ENCODE measurements around the gene MIXL1.

MIXL1 gene

GRCh38 chr1:226220473-226221189 is 2.8 kb upstream of the MIXL1 start:
- no peak overlapping the region for H3K4me3 ChIP-seq (replicated peaks; ENCODE audit: insufficient read depth, low read length)
- H3K27ac ChIP-seq (replicated peaks) = no peak overlapping the region
- TF ChIP-seq SPI1 (IDR thresholded peaks at IDR 0.05; ENCODE audit: borderline replicate concordance, low read depth) (no peak), CTCF (IDR thresholded peaks at IDR 0.05; ENCODE audit: insufficient read depth, low read length) (no peak), POLR2AphosphoS5 (IDR thresholded peaks at IDR 0.05; ENCODE audit: low read depth) (no peak), GABPA (IDR thresholded peaks at IDR 0.05; ENCODE audit: low read depth) (no peak)
- TF ChIP-seq, protein P1, sequence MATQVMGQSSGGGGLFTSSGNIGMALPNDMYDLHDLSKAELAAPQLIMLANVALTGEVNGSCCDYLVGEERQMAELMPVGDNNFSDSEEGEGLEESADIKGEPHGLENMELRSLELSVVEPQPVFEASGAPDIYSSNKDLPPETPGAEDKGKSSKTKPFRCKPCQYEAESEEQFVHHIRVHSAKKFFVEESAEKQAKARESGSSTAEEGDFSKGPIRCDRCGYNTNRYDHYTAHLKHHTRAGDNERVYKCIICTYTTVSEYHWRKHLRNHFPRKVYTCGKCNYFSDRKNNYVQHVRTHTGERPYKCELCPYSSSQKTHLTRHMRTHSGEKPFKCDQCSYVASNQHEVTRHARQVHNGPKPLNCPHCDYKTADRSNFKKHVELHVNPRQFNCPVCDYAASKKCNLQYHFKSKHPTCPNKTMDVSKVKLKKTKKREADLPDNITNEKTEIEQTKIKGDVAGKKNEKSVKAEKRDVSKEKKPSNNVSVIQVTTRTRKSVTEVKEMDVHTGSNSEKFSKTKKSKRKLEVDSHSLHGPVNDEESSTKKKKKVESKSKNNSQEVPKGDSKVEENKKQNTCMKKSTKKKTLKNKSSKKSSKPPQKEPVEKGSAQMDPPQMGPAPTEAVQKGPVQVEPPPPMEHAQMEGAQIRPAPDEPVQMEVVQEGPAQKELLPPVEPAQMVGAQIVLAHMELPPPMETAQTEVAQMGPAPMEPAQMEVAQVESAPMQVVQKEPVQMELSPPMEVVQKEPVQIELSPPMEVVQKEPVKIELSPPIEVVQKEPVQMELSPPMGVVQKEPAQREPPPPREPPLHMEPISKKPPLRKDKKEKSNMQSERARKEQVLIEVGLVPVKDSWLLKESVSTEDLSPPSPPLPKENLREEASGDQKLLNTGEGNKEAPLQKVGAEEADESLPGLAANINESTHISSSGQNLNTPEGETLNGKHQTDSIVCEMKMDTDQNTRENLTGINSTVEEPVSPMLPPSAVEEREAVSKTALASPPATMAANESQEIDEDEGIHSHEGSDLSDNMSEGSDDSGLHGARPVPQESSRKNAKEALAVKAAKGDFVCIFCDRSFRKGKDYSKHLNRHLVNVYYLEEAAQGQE (IDR thresholded peaks at IDR 0.05; ENCODE audit: insufficient replicate concordance, low read depth) = no peak
- peaks cover 17% of the 10 kb centered on the region for H3K27me3 ChIP-seq (ENCODE audit: insufficient read depth, poor library complexity, severe bottlenecking)
- no peak for DNase-seq (ENCODE audit: low read depth in 1 of 2, low spot score in 1 of 2)

DNA sequence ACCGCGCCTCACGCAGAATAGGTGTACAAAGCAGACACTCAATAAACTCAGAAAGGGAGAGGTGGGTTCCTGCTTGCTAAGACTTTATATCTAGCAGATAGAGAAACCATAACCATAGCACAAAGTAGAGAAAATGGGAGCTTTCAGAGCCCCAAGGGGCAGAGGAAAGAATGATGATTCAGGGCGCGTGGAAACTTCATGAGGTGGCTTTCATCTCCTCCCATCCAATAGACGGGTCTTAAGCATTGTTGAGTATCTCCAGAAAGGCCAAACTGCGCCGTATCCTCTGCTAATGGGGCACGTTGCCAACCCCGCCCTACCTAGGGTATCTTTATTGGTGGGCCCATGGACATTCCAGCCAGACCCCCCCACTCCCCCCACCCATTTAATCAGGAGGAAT is 778 bp upstream of the MIXL1 start:
- Histone ChIP-seq H3K27ac (replicated peaks) (no peak overlapping the region), H3K4me3 (replicated peaks; ENCODE audit: insufficient read depth, low read length) (no peak overlapping the region), H3K27me3 (ENCODE audit: insufficient read depth, poor library complexity, severe bottlenecking) (peaks cover 17% of the 10 kb centered on the region)

DNA sequence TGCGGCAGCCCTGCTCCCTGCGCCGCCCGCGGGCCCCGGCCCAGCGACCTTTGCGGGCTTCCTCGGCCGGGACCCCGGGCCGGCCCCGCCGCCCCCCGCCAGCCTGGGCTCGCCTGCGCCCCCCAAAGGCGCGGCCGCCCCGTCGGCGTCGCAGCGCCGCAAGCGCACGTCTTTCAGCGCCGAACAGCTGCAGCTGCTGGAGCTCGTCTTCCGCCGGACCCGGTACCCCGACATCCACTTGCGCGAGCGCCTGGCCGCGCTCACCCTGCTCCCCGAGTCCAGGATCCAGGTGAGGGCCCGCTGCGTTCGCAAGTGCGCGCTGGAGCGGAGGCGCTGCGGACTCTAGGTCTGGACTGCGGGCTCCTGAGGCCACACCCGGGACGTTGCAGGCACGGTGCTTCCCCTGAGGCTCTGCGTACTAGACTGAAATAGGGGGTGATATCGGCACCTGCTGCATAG is 351 bp downstream of the MIXL1 start:
- H3K27me3 ChIP-seq (ENCODE audit: insufficient read depth, poor library complexity, severe bottlenecking) = peaks cover 17% of the 10 kb centered on the region
- peak overlapping the region; percentile 40 for H3K4me3 ChIP-seq (replicated peaks; ENCODE audit: insufficient read depth, low read length)
- H3K27ac ChIP-seq (replicated peaks) = no peak overlapping the region
- peak; percentile 3 to 25 for DNase-seq (ENCODE audit: low read depth in 1 of 2, low spot score in 1 of 2)
- TF ChIP-seq, protein P1 (IDR thresholded peaks at IDR 0.05; ENCODE audit: insufficient replicate concordance, low read depth) = no peak
- TF ChIP-seq CTCF (IDR thresholded peaks at IDR 0.05; ENCODE audit: insufficient read depth, low read length) (no peak), SPI1 (IDR thresholded peaks at IDR 0.05; ENCODE audit: borderline replicate concordance, low read depth) (no peak), POLR2AphosphoS5 (IDR thresholded peaks at IDR 0.05; ENCODE audit: low read depth) (no peak)

More for the DNA sequence above, 778 bp upstream of the MIXL1 start:
- no peak for DNase-seq (ENCODE audit: low read depth in 1 of 2, low spot score in 1 of 2)
- TF ChIP-seq GABPA (IDR thresholded peaks at IDR 0.05; ENCODE audit: low read depth) (no peak), POLR2AphosphoS5 (IDR thresholded peaks at IDR 0.05; ENCODE audit: low read depth) (no peak), SPI1 (IDR thresholded peaks at IDR 0.05; ENCODE audit: borderline replicate concordance, low read depth) (no peak), CTCF (IDR thresholded peaks at IDR 0.05; ENCODE audit: insufficient read depth, low read length) (no peak)
- TF ChIP-seq, protein P1 (IDR thresholded peaks at IDR 0.05; ENCODE audit: insufficient replicate concordance, low read depth) = no peak

Data from HL-60 (cell line).